HCT116 (cell line): ENCODE data around the gene IQCM. TPM values are rescaled to one million over a fixed set of nuclear protein-coding genes. Genes with fewer than 3 reads are reported as not detected.

ENCODE experiments used
- ATAC-seq: fragments of 200-7000 bp; cut with Tn5 transposase; 2 replicates; pipeline ENCODE4 v1.9.1; 2020; ENCODE audit warnings: mild to moderate bottlenecking, moderate library complexity
- BruUV-seq: library from RNA; stranded (reverse); fragments of 400-500 nt; replicated peaks from 2 replicates; lab custom pipeline; 2021; lab: Mats Ljungman, UMichigan
- CTCF ChIA-PET: fragments of 300-600 bp; sonication (Branson Sonifier 250); formaldehyde crosslinking; loops from one replicate; lab custom pipeline; 2021; ENCODE audit warnings: antibody characterized with exemption; lab: Charles Lee
- POLR2A ChIA-PET: fragments of 300-600, 350-600 bp; sonication (Branson Sonifier 250); formaldehyde crosslinking; loops from one replicate; lab custom pipeline; 2021; ENCODE audit warnings: antibody characterized with exemption; lab: Charles Lee
- RAD21 ChIA-PET, 2 experiments: fragments of 300-600 bp; sonication (Branson Sonifier 250); formaldehyde crosslinking; loops; one replicate each; lab custom pipeline; 2023; ENCODE audit warnings: low total read pairs in 2 of 2; ENCODE audit not compliant: uncharacterized antibody in 2 of 2, unreplicated experiment in 2 of 2, low non-redundant PET in 1 of 2; lab: Charles Lee
- DNase-seq: peaks from one replicate; pipeline ENCODE4 v3.0.0-alpha.2; 2010; ENCODE audit warnings: low read depth, low spot score
- H2AFZ ChIP-seq: fragments of 200-600 bp; shearing (Covaris generic), sonication (generic); 2 replicates; pipeline ENCODE4 v1.6.1; 2017; ENCODE audit warnings: low read depth, mixed run types, mixed read lengths, antibody characterized with exemption, low read length; ENCODE audit not compliant: poor library complexity, severe bottlenecking
- H3K27ac ChIP-seq: 2 replicates; pipeline ENCODE4 v1.5.1; 2012; ENCODE audit warnings: low read depth, low read length
- H3K27me3 ChIP-seq: fragments of 200-600 bp; sonication (generic); 2 replicates; pipeline ENCODE4 v1.6.1; 2016; ENCODE audit warnings: mixed run types, low read length, mixed read lengths; ENCODE audit not compliant: insufficient read depth
- H3K36me3 ChIP-seq, 2 experiments: fragments of 200-500 bp in 1 of 2; fragments of 200-600 bp in 1 of 2; sonication (Bioruptor generic) in 1 of 2; sonication (generic) in 1 of 2; 2 replicates each; pipeline versions ENCODE4 v1.5.1 to v1.6.1; 2014 to 2016; ENCODE audit warnings: low read length in 2 of 2, inconsistent platforms in 1 of 2, mixed read lengths in 1 of 2, mixed run types in 1 of 2; ENCODE audit not compliant: insufficient read depth in 2 of 2, control insufficient read depth in 1 of 2
- H3K4me1 ChIP-seq, 2 experiments: fragments of 200-600 bp in 1 of 2; sonication (generic) in 1 of 2; 2 replicates each; pipeline versions ENCODE4 v1.5.1 to v1.6.1; 2012 to 2017; ENCODE audit warnings: low read length in 2 of 2, inconsistent platforms in 1 of 2, mild to moderate bottlenecking in 1 of 2, mixed read lengths in 1 of 2, mixed run types in 1 of 2, moderate library complexity in 1 of 2; ENCODE audit not compliant: insufficient read depth in 2 of 2, control insufficient read depth in 1 of 2
- H3K4me2 ChIP-seq: fragments of 200-600 bp; sonication (generic); 2 replicates; pipeline ENCODE4 v1.6.1; 2017; ENCODE audit warnings: mixed run types, low read length, mixed read lengths
- H3K4me3 ChIP-seq, 2 experiments: fragments of 200-600 bp in 1 of 2; sonication (generic) in 1 of 2; replicated peaks in 1 of 2; 2 replicates each; pipeline ENCODE4 v1.5.1; 2011 to 2016; ENCODE audit warnings: low read length in 2 of 2, control low read depth in 1 of 2, low read depth in 1 of 2, mild to moderate bottlenecking in 1 of 2, mixed read lengths in 1 of 2, mixed run types in 1 of 2
- H3K79me2 ChIP-seq: fragments of 200-600 bp; sonication (generic); 2 replicates; pipeline ENCODE4 v1.6.1; 2017; ENCODE audit warnings: mild to moderate bottlenecking, mixed run types, low read length, moderate library complexity, mixed read lengths; ENCODE audit not compliant: insufficient read depth
- H3K9ac ChIP-seq: fragments of 200-600 bp; sonication (generic); 2 replicates; pipeline ENCODE4 v1.6.1; 2016; ENCODE audit warnings: low read length, mixed read lengths
- H3K9me2 ChIP-seq: fragments of 200-600 bp; sonication (generic), shearing (Covaris generic); 2 replicates; pipeline ENCODE4 v1.6.1; 2017; ENCODE audit warnings: mixed run types, mild to moderate bottlenecking, moderate library complexity; ENCODE audit not compliant: insufficient read depth
- H3K9me3 ChIP-seq, 2 experiments: fragments of 200-500 bp in 1 of 2; fragments of 200-600 bp in 1 of 2; sonication (Bioruptor generic) in 1 of 2; sonication (generic) in 1 of 2; 2 replicates each; pipeline ENCODE4 v1.6.1; 2014 to 2017; ENCODE audit warnings: low read length in 2 of 2, mixed read lengths in 2 of 2, inconsistent platforms in 1 of 2, low read depth in 1 of 2, mild to moderate bottlenecking in 1 of 2, mixed run types in 1 of 2, moderate library complexity in 1 of 2; ENCODE audit not compliant: control insufficient read depth in 1 of 2, insufficient read depth in 1 of 2
- H4K20me1 ChIP-seq: fragments of 200-600 bp; sonication (generic), shearing (Covaris generic); 2 replicates; pipeline ENCODE4 v1.6.1; 2017; ENCODE audit warnings: mixed run types, mild to moderate bottlenecking, moderate library complexity; ENCODE audit not compliant: insufficient read depth
- EZH2 ChIP-seq: fragments of 200-600 bp; sonication (generic); IDR thresholded peaks from 2 replicates; pipeline ENCODE4 v1.6.1; 2017; ENCODE audit warnings: antibody characterized with exemption, mixed run types
- EZH2phosphoT487 ChIP-seq: fragments of 200-600 bp; IDR thresholded peaks from 2 replicates; pipeline ENCODE4 v1.6.1; 2018; ENCODE audit warnings: antibody characterized with exemption, borderline replicate concordance
- FOSL1 ChIP-seq: IDR thresholded peaks from 2 replicates; pipeline ENCODE4 v1.6.1; 2012; ENCODE audit warnings: low read depth
- JUND ChIP-seq: IDR thresholded peaks from 2 replicates; pipeline ENCODE4 v1.6.1; 2012
- POLR2AphosphoS5 ChIP-seq: IDR thresholded peaks from 2 replicates; pipeline ENCODE4 v1.6.1; 2011; ENCODE audit warnings: mild to moderate bottlenecking, low read depth, low read length, moderate library complexity
- RAD21 ChIP-seq: IDR thresholded peaks from 2 replicates; pipeline ENCODE4 v1.6.1; 2012; ENCODE audit warnings: low read depth, mild to moderate bottlenecking
- SIN3A ChIP-seq: IDR thresholded peaks from 2 replicates; pipeline ENCODE4 v1.6.1; 2012; ENCODE audit warnings: low read depth
- SP1 ChIP-seq: IDR thresholded peaks from 2 replicates; pipeline ENCODE4 v1.6.1; 2012; ENCODE audit warnings: low read depth
- SRF ChIP-seq: IDR thresholded peaks from 2 replicates; pipeline ENCODE4 v1.6.1; 2012; ENCODE audit warnings: low read depth
- TCF7L2 ChIP-seq: IDR thresholded peaks from 2 replicates; pipeline ENCODE4 v1.7.0; 2011; ENCODE audit warnings: borderline replicate concordance, inconsistent platforms; ENCODE audit not compliant: insufficient read depth, insufficient read length; ENCODE audit errors: extremely low read depth
- ZFX ChIP-seq: fragments of 450-650 bp; IDR thresholded peaks from 2 replicates; pipeline ENCODE4 v1.6.1; 2017
- intact Hi-C: fragments of 100-400 bp; cut with micrococcal nuclease; formaldehyde crosslinking; loops from 2 replicates; pipeline ENCODE4 v1.10.0; 2022
- total RNA-seq: library from RNA; stranded (reverse); gene quantifications from one replicate; pipeline ENCODE4 v1.2.1, GENCODE V29; 2021; ENCODE audit not compliant: unreplicated experiment
- TF ChIP-seq, protein P1 (sequence below): IDR thresholded peaks from 2 replicates; pipeline ENCODE4 v1.6.1; 2012

IQCM gene
- total RNA-seq, 1 experiment from 2014 or later: 0.20 TPM

DNA sequence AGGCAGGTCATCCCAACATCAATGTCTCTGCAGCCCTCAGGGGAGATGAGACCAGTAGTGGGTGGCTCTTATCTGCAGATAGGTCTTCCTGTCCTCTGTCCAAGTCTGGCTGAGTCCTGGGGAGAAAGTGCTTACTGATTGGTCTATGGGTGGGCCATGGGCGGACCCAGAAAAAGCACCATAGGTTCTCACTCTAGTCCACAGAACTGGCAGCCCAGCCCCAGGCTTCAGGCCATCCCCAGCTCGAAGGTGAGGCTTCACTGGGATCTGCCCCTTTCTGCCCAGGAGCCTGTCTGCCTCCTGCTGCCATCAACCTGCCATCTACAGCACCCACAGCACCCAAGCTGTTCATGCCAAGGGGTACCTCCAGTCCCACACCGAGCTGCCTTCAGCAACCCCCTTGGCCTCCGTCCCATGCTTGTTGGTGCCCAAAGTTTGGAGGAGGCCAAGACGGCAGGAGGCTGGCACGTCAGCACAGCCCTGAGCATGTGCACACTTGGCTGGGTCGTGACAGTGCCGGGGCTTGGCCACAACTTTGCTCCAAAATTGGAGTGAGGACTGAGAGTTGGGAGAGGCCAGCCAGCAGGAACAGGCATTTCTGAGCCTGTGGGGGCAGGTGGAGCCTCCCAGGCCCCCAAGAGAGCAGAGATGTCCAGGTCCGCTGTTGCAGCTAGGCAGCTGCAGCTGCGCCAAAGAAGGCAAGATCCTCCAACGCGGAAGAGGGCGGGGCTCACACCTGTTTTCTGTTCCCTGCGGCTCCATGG lies 99.6 kb downstream of the IQCM start:
- Histone ChIP-seq H3K36me3 (no peaks in the 10 kb centered on the region), H3K9me3 (peaks cover 0 to 6% of the 10 kb centered on the region in 2 experiments; a peak in 1 of 4 replicates), H4K20me1 (no peaks in the 10 kb centered on the region), H3K9ac (no peak overlapping the region), H3K4me3 (no peak overlapping the region), H3K4me2 (no peak overlapping the region), H3K27ac (no peak overlapping the region), H3K4me1 (no peaks in the 10 kb centered on the region), H2AFZ (no peak overlapping the region), H3K27me3 (no peaks in the 10 kb centered on the region), H3K79me2 (no peaks in the 10 kb centered on the region), H3K9me2 (no peaks in the 10 kb centered on the region; the same call in 1 of the 2 replicates)
- CTCF ChIA-PET: no interaction called here
- RAD21 ChIA-PET: no interaction called here
- ATAC-seq (no peak), DNase-seq (no peak)
- intact Hi-C loops: no loop called here
- POLR2A ChIA-PET: no interaction called here
- BruUV-seq: no TSS peak
- TF ChIP-seq SRF (no peak), POLR2AphosphoS5 (no peak), TCF7L2 (no peak), ZFX (no peak), SP1 (no peak), RAD21 (no peak), FOSL1 (no peak), JUND (no peak), EZH2 (no peak), EZH2phosphoT487 (no peak), SIN3A (no peak)
- TF ChIP-seq, protein P1, sequence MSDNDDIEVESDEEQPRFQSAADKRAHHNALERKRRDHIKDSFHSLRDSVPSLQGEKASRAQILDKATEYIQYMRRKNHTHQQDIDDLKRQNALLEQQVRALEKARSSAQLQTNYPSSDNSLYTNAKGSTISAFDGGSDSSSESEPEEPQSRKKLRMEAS: no peak
